IPS-20b (cell line): ENCODE results near the gene C11orf68.
A peak's percentile ranks its signal among the peaks of the same experiment; 100 is the strongest.
"Not testable (repeated sequence)": the region's sequence is repeated elsewhere in the genome, so short reads cannot be mapped to it uniquely, and the experiment has no call there.

Experiments used
- H3K27ac ChIP-seq: one replicate; pipeline ENCODE4 v1.5.1; 2013; ENCODE audit warnings: low read length
- H3K27me3 ChIP-seq: 2 replicates; pipeline ENCODE4 v1.6.1; 2013; ENCODE audit warnings: mild to moderate bottlenecking, low read length, inconsistent platforms; ENCODE audit not compliant: insufficient read depth
- H3K36me3 ChIP-seq: 2 replicates; pipeline ENCODE4 v1.6.1; 2013; ENCODE audit warnings: low read depth, mild to moderate bottlenecking, inconsistent platforms, low read length, moderate library complexity; ENCODE audit not compliant: insufficient read depth
- H3K4me1 ChIP-seq: 2 replicates; pipeline ENCODE4 v1.6.1; 2013; ENCODE audit warnings: mild to moderate bottlenecking, control low read depth, inconsistent platforms, low read length, moderate library complexity; ENCODE audit not compliant: insufficient read depth
- H3K4me3 ChIP-seq: 2 replicates; pipeline ENCODE4 v1.5.1; 2013; ENCODE audit warnings: mild to moderate bottlenecking, low read length, inconsistent platforms
- H3K9ac ChIP-seq: 2 replicates; pipeline ENCODE4 v1.6.1; 2013; ENCODE audit warnings: low read depth, mild to moderate bottlenecking, inconsistent platforms, low read length, moderate library complexity
- H3K9me3 ChIP-seq: 2 replicates; pipeline ENCODE4 v1.6.1; 2013; ENCODE audit warnings: mild to moderate bottlenecking, low read depth, low read length, inconsistent platforms; ENCODE audit not compliant: insufficient read depth

Gene C11orf68

GRCh38 chr11:65895482-65895981 is 23.3 kb downstream of the C11orf68 start:
- Histone ChIP-seq H3K4me3 (no peak overlapping the region), H3K27me3 (peaks cover 47% of the 10 kb centered on the region), H3K9ac (no peak overlapping the region), H3K27ac (no peak overlapping the region), H3K36me3 (no peaks in the 10 kb centered on the region), H3K4me1 (peaks cover 4% of the 10 kb centered on the region; the same call in 1 of the 2 replicates), H3K9me3 (no peaks in the 10 kb centered on the region)

- Histone ChIP-seq H3K27ac (no peak overlapping the region), H3K27me3 (peaks cover 46% of the 10 kb centered on the region), H3K4me3 (no peak overlapping the region), H3K36me3 (no peaks in the 10 kb centered on the region), H3K9me3 (no peaks in the 10 kb centered on the region), H3K9ac (no peak overlapping the region), H3K4me1 (peaks cover 12% of the 10 kb centered on the region; the same call in 1 of the 2 replicates)
Measured at GRCh38 chr11:65894034-65894591, 24.7 kb downstream of the C11orf68 start.

GRCh38 chr11:65892661-65893317 is 26.1 kb downstream of the C11orf68 start:
- peaks cover 37% of the 10 kb centered on the region for H3K27me3 ChIP-seq
- H3K9ac ChIP-seq = no peak overlapping the region
- H3K4me3 ChIP-seq = peak overlapping the region; percentile 84; the same call in 1 of the 2 replicates
- H3K36me3 ChIP-seq = no peaks in the 10 kb centered on the region
- H3K4me1 ChIP-seq = peaks cover 12% of the 10 kb centered on the region; the same call in 1 of the 2 replicates
- no peaks in the 10 kb centered on the region for H3K9me3 ChIP-seq
- H3K27ac ChIP-seq = no peak overlapping the region

DNA sequence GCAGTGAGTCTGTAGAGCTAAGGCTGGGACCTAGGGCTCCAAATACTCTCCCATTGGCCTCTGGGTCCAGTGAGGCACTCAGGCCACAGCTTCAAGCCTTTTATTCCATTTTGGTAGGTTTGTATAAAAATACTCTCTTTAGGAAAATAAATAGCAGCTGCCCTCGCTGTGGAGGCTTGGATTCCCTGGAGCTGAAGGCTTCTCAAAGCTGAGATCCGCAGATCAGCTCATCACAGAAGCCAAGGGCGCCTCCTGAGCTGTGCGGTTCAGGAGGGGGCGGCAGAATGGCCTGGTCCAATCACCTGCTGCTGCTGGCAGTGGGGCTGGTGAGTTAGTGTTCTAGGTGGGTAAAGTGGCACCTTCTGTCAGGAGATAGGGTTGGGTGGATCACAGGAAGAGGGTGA is 26.7 kb downstream of the C11orf68 start:
- H3K27ac ChIP-seq, H3K36me3 ChIP-seq, H3K9me3 ChIP-seq: not testable (repeated sequence)
- H3K4me3 ChIP-seq = peak overlapping the region; percentile 84
- peaks cover 12% of the 10 kb centered on the region; the same call in 1 of the 2 replicates for H3K4me1 ChIP-seq
- H3K9ac ChIP-seq = peak overlapping the region; percentile 74; the same call in 1 of the 2 replicates
- peaks cover 32% of the 10 kb centered on the region for H3K27me3 ChIP-seq

DNA sequence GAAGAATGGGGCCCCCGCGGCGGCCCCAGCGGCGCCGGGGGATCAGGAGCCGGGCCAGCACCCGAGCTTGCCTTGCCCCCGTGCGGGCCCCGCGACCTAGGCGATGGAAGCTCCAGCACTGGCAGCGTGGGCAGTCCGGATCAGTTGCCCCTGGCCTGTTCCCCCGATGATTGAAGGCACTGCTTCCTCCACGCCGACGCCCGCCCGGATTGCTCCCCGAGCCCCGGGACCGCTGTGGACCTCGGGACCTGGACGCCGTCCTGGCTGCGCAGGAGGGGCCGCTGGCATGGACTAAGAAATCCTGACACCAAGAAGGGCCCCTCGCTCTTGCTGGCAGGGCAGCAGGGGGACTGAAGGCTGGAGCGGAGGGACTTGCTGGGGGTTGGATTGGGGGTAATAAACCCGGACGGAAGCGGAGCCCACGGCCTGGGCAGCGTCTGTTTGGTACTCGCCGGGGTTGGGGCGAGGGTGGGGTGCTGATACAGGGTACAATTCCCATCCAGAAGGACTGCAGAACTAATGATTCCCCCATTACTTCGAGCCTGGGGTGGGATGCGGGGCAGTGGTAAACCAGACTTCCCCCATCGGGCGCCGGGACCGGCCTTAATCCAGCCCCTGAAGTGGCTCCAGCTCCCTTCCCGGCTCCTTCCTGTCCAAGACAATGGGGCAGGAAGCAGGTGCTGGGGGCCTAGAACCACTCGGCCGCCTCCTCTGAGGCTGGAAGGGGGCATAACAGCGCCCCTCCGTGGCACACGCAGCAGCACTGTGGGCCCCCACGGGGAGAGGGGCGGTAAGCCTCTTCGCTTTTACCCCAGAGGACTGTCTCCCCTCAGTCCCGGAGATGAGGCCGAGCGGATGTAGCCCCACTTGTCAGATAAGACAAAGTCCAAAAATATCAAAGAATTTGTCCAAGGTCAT is 27.4 kb downstream of the C11orf68 start:
- Histone ChIP-seq H3K9ac (peak overlapping the region; percentile 74), H3K27ac (no peak overlapping the region), H3K4me1 (peaks cover 12% of the 10 kb centered on the region; the same call in 1 of the 2 replicates), H3K27me3 (peaks cover 27% of the 10 kb centered on the region), H3K9me3 (no peaks in the 10 kb centered on the region), H3K36me3 (peaks cover 6% of the 10 kb centered on the region), H3K4me3 (peak overlapping the region; percentile 84)

GRCh38 chr11:65890324-65891218 is 28.3 kb downstream of the C11orf68 start, which contains the start of gene CCDC85B:
CCDC85B (plus strand) TSS chr11:65890673; CDS start chr11:65890784, 111 bp downstream.
- H3K36me3 ChIP-seq = peaks cover 15% of the 10 kb centered on the region

GRCh38 chr11:65888163-65888814 is 30.6 kb downstream of the C11orf68 start, which contains the start of gene FIBP:
FIBP (minus strand) TSS chr11:65888471; CDS start chr11:65888418, 53 bp downstream.
- peaks cover 12% of the 10 kb centered on the region; the same call in 1 of the 2 replicates for H3K4me1 ChIP-seq
- H3K9ac ChIP-seq = peak within 1 kb of the TSS; percentile 82; the same call in 1 of the 2 replicates
- H3K4me3 ChIP-seq = peak within 1 kb of the TSS; percentile 79
- H3K27me3 ChIP-seq = peaks cover 27% of the 10 kb centered on the region
- peak within 1 kb of the TSS; percentile 79 for H3K27ac ChIP-seq
- H3K36me3 ChIP-seq = peaks cover 36% of the 10 kb centered on the region
- no peaks in the 10 kb centered on the region for H3K9me3 ChIP-seq

More at GRCh38 chr11:65890324-65891218, 28.3 kb downstream of the C11orf68 start, which contains the start of gene CCDC85B:
- Histone ChIP-seq H3K4me1 (peaks cover 12% of the 10 kb centered on the region; the same call in 1 of the 2 replicates), H3K9me3 (no peaks in the 10 kb centered on the region), H3K4me3 (peak within 1 kb of the TSS; percentile 84), H3K27ac (no peak within 1 kb of the TSS), H3K9ac (peak within 1 kb of the TSS; percentile 74), H3K27me3 (peaks cover 27% of the 10 kb centered on the region)

DNA sequence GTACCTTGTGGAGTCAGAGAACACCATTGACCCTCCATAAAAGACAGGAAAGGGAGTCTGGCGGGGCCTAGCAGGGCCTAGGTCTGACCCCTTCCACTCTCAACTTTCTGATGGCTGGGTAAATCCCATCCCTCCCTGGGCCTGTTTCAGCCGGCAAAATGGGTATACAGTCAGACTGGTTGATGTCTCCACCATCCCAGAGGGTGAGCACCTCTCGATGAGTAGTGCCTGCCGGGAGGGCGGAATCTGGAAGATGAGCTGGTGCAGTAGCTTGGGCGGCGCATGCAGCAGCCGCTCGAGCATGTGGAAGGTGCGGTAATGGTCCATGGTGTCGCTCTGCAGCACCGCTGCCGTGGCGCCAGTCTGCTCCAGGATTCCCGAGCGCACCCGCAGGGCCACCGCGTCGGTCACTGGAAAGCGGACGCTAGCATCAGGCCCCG is 31.1 kb downstream of the C11orf68 start:
- peaks cover 27% of the 10 kb centered on the region for H3K27me3 ChIP-seq
- H3K27ac ChIP-seq = no peak overlapping the region
- peak overlapping the region; percentile 79 for H3K4me3 ChIP-seq
- H3K9me3 ChIP-seq = no peaks in the 10 kb centered on the region
- peak overlapping the region; percentile 80; the same call in 1 of the 2 replicates for H3K9ac ChIP-seq
- H3K36me3 ChIP-seq = peaks cover 41% of the 10 kb centered on the region
- peaks cover 12% of the 10 kb centered on the region; the same call in 1 of the 2 replicates for H3K4me1 ChIP-seq

DNA sequence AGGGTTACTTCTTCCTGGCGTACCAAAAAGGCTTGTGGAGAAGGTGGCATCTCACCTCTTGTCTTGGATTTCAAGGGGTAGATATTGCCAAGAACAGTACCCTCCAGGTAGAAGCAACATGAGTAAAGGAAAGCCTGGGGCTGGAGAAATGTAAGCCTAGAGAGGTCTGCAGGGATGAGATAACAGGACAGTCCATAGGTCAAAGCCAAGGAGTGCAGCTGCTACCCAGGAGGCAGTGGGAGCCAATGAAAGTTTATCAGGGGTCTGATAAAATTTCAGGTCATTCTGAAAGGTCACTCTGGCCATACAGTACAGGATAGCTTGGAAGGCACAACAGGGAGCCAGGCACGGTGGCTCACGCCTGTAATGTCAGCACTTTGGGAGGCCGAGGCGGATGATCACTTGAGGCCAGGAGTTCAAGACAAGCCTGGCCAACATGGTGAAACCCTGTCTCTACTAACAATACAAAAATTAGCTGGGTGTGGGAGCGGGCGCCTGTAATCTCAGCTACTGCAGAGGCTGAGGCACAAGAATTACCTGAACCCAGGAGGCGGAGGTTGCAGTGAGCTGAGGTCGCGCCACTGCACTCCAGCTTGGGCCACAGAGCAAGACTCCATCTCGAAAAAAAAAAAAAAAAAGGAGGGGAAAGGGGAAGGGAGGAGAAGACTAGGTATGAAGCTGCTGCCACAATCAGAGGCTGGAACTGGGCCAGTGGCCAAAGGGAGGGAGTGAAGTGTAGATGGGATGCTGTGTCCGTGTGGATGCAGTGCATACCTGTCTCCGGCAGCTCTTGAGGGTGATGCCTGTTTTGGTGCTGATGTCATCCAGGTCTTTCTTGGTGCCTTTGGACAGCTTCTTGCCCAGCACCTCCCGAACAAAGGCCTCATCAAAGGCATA is 31.8 kb downstream of the C11orf68 start:
- H3K27ac ChIP-seq = no peak overlapping the region
- H3K27me3 ChIP-seq = peaks cover 27% of the 10 kb centered on the region
- H3K4me3 ChIP-seq = peak overlapping the region; percentile 79
- peaks cover 48% of the 10 kb centered on the region for H3K36me3 ChIP-seq
- no peaks in the 10 kb centered on the region for H3K9me3 ChIP-seq
- H3K9ac ChIP-seq = peak overlapping the region; percentile 80; the same call in 1 of the 2 replicates
- H3K4me1 ChIP-seq = peaks cover 10% of the 10 kb centered on the region; the same call in 1 of the 2 replicates
